ENCODE data around the gene MAN1A2. TPM values are rescaled to one million over a fixed set of nuclear protein-coding genes. Genes with fewer than 3 reads are reported as not detected.
"Not testable (repeated sequence)": the region's sequence is repeated elsewhere in the genome, so short reads cannot be mapped to it uniquely, and the experiment has no call there.

The MAN1A2 gene
- total and polyA plus RNA-seq, 9 donors = 14.6 to 33.6 (median 26.1) TPM

DNA sequence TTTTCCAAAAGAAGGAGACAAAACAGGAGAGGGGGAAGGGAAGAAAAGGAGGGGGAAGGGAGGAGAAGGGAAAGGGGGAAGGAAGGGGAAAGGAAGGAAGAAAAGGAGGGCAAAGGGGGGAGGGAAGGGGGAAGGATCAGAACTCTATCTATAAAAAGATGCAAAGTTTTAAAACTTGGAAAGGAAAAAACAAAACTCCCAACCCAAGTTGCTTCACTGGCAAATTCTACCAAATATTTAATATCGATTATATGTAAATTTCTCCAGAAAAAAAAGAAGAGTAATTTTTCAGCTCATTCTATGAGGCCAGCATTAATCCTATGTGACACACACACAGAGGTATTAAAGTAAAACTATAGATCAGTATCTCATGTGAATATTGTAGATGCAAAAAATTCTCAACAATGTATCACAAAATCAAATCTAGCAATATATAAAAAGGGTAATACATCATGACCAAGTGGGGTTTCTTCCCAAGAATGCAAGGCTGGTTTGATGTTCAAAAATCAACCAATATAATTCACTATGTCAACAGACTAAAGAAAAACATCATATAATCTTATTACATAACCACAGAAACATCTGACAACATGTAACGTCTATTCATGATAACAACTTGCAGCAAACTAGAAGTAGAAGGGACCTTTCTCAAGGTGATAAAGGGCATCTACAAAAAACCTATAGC, 57.9 kb downstream of the MAN1A2 start:
- DNase-seq = no peak
- no CpG with 5 or more reads among the region's 2 CpGs for WGBS (ENCODE audit: insufficient coverage)
- Histone ChIP-seq H3K27me3 (ENCODE audit: control insufficient read depth, insufficient read depth, low read length) (no peaks in the 10 kb centered on the region), H3K9me3 (replicated peaks; ENCODE audit: control insufficient read depth, low read depth, low read length) (peaks cover 26% of the 10 kb centered on the region), H3K4me3 (ENCODE audit: low read length) (no peak overlapping the region), H3K4me1 (ENCODE audit: control insufficient read depth, insufficient read depth, low read length) (no peaks in the 10 kb centered on the region), H3K36me3 (ENCODE audit: control insufficient read depth, insufficient read depth, low read length) (peaks cover 5% of the 10 kb centered on the region), H3K27ac (ENCODE audit: low read length) (no peak overlapping the region)

DNA sequence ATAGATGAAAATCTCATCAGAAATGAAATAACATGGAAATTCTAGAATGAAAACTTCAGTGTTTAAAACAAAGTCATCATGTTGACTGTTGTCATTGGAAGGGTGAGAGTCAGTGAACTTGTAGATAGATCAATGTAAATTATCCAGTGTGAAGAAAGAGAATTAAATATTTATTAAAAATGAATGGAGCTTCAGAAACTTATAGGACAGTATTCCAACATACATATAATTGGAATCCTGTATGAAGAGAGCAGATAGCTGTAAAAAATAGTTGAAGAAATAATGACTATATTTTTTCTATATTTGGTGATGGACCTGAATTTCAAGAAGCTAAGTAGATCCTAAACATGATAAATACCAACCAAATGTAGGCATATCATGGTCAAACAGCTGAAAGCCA, 60.0 kb downstream of the MAN1A2 start:
- Histone ChIP-seq H3K4me3 (ENCODE audit: low read length) (no peak overlapping the region), H3K4me1 (ENCODE audit: control insufficient read depth, insufficient read depth, low read length) (no peaks in the 10 kb centered on the region), H3K27me3 (ENCODE audit: control insufficient read depth, insufficient read depth, low read length) (no peaks in the 10 kb centered on the region), H3K36me3 (ENCODE audit: control insufficient read depth, insufficient read depth, low read length) (peaks cover 5% of the 10 kb centered on the region), H3K9me3 (replicated peaks; ENCODE audit: control insufficient read depth, low read depth, low read length) (peaks cover 26% of the 10 kb centered on the region), H3K27ac (ENCODE audit: low read length) (no peak overlapping the region)
- no peak for DNase-seq

DNA sequence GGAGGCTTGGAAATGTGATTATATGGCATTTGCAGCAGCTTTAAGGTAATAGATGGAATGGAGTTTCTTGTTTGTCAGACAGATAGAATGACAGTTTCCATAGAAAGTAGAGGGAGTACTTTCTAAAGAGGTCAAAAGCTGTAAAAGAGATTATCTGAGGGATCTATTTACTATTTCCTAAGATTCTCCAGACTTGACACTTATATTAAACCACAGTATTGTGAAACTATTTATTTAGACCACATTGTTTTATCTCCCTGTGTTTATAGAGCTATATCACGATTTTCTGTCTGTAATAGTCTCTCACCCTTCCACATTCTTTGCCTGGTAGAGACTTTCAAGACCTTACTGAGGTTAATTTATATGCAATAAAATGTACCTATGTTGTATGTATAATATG, 66.7 kb downstream of the MAN1A2 start:
- Histone ChIP-seq H3K4me3 (ENCODE audit: low read length) (no peak overlapping the region), H3K27me3 (ENCODE audit: control insufficient read depth, insufficient read depth, low read length) (no peaks in the 10 kb centered on the region), H3K9me3 (replicated peaks; ENCODE audit: control insufficient read depth, low read depth, low read length) (no peaks in the 10 kb centered on the region), H3K27ac (ENCODE audit: low read length) (no peak overlapping the region), H3K4me1 (ENCODE audit: control insufficient read depth, insufficient read depth, low read length) (no peaks in the 10 kb centered on the region), H3K36me3 (ENCODE audit: control insufficient read depth, insufficient read depth, low read length) (no peaks in the 10 kb centered on the region)
- DNase-seq = no peak
- no CpG with 5 or more reads among the region's 1 CpG for WGBS (ENCODE audit: insufficient coverage)

- Histone ChIP-seq H3K4me1 (ENCODE audit: control insufficient read depth, insufficient read depth, low read length) (no peaks in the 10 kb centered on the region), H3K27ac (ENCODE audit: low read length) (no peak overlapping the region), H3K9me3 (replicated peaks; ENCODE audit: control insufficient read depth, low read depth, low read length) (no peaks in the 10 kb centered on the region), H3K36me3 (ENCODE audit: control insufficient read depth, insufficient read depth, low read length) (no peaks in the 10 kb centered on the region), H3K27me3 (ENCODE audit: control insufficient read depth, insufficient read depth, low read length) (no peaks in the 10 kb centered on the region), H3K4me3 (ENCODE audit: low read length) (no peak overlapping the region)
- DNase-seq = no peak
- no CpG with 5 or more reads among the region's 1 CpG for WGBS (ENCODE audit: insufficient coverage)
Measured at GRCh38 chr1:117436513-117436912, 69.3 kb downstream of the MAN1A2 start.

DNA sequence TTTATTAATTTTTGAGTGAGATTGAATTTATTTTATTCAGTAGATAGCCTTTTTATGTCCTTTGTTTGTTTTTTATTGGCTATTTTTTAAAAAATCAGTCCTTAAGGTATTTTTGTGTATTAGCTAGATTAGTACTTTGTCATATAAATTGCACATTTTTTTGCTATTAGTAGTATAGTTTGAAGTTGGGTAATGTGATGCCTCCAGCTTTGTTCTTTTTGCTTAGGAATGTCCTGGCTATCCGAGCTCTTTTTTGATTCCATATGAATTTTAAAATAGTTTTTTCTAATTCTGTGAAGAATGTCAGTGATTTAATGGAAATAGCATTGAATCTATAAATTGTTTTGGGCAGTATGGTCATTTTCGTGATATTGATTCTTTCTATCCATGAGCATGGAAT, 80.4 kb downstream of the MAN1A2 start:
- H3K4me1 ChIP-seq (ENCODE audit: control insufficient read depth, insufficient read depth, low read length) = no peaks in the 10 kb centered on the region
- no peak overlapping the region for H3K27ac ChIP-seq (ENCODE audit: low read length)
- 100% methylated on average over 1 of the region's 2 CpGs for WGBS (ENCODE audit: insufficient coverage)
- H3K27me3 ChIP-seq (ENCODE audit: control insufficient read depth, insufficient read depth, low read length) = no peaks in the 10 kb centered on the region
- no peak for DNase-seq
- H3K36me3 ChIP-seq (ENCODE audit: control insufficient read depth, insufficient read depth, low read length) = peaks cover 12% of the 10 kb centered on the region
- no peak overlapping the region for H3K4me3 ChIP-seq (ENCODE audit: low read length)
- H3K9me3 ChIP-seq (replicated peaks; ENCODE audit: control insufficient read depth, low read depth, low read length) = peaks cover 2% of the 10 kb centered on the region

- Histone ChIP-seq H3K9me3 (replicated peaks; ENCODE audit: control insufficient read depth, low read depth, low read length) (peaks cover 2% of the 10 kb centered on the region), H3K27me3 (ENCODE audit: control insufficient read depth, insufficient read depth, low read length) (no peaks in the 10 kb centered on the region), H3K4me1 (ENCODE audit: control insufficient read depth, insufficient read depth, low read length) (no peaks in the 10 kb centered on the region), H3K36me3 (ENCODE audit: control insufficient read depth, insufficient read depth, low read length) (peaks cover 9% of the 10 kb centered on the region), H3K4me3 (ENCODE audit: low read length) (no peak overlapping the region), H3K27ac (ENCODE audit: low read length) (no peak overlapping the region)
- 97% methylated on average over 3 of the region's 3 CpGs for WGBS (ENCODE audit: insufficient coverage)
- no peak for DNase-seq
Measured at GRCh38 chr1:117452216-117452615, 85.0 kb downstream of the MAN1A2 start.

- WGBS (ENCODE audit: insufficient coverage) = no CpG with 5 or more reads among the region's 2 CpGs
- Histone ChIP-seq H3K4me1 (ENCODE audit: control insufficient read depth, insufficient read depth, low read length) (no peaks in the 10 kb centered on the region), H3K9me3 (replicated peaks; ENCODE audit: control insufficient read depth, low read depth, low read length) (peaks cover 2% of the 10 kb centered on the region), H3K36me3 (ENCODE audit: control insufficient read depth, insufficient read depth, low read length) (peaks cover 9% of the 10 kb centered on the region), H3K27ac (ENCODE audit: low read length) (no peak overlapping the region), H3K4me3 (ENCODE audit: low read length) (no peak overlapping the region), H3K27me3 (ENCODE audit: control insufficient read depth, insufficient read depth, low read length) (no peaks in the 10 kb centered on the region)
- DNase-seq = no peak
Measured at GRCh38 chr1:117453958-117454357, 86.7 kb downstream of the MAN1A2 start.

DNA sequence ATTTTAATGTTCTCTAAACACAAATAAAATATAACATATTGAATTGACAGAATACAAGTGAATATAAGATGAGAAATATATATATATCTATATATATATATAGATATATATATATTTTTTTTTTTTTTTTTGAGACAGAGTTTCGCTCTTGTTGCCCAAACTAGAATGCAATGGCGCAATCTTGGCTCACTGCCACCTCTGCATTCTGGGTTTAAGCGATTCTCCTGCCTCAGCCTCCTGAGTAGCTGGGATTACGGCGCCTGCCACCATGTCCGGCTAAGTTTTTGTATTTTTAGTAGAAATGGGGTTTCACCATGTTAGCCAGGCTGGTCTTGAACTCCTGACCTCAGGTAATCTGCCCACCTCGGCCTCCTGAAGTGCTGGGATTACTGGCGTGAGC, 91.2 kb downstream of the MAN1A2 start:
- H3K9me3 ChIP-seq (replicated peaks; ENCODE audit: control insufficient read depth, low read depth, low read length); DNase-seq; H3K27ac ChIP-seq (ENCODE audit: low read length); H3K4me3 ChIP-seq (ENCODE audit: low read length); H3K4me1 ChIP-seq (ENCODE audit: control insufficient read depth, insufficient read depth, low read length); H3K36me3 ChIP-seq (ENCODE audit: control insufficient read depth, insufficient read depth, low read length); H3K27me3 ChIP-seq (ENCODE audit: control insufficient read depth, insufficient read depth, low read length): not testable (repeated sequence)
- WGBS (ENCODE audit: insufficient coverage) = 100% methylated on average over 5 of the region's 8 CpGs

DNA sequence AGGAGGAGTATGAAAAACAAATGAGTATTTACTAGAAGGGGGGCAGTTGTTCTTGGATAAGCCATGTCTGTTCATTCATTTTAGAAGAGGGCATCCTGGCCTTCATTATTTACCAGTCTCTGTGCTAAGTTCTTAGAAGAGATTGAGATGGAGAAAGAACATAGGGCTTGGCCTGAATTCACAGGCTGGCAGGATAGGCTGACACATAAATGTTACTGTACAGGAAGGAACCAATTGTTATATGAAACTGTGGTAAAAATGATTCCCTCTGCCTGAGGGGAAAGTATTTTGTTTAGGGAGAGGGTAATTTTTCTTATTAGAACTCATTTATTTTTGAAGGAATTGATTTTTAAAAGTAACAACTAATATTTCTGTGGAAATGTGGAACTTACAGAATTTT, 99.5 kb downstream of the MAN1A2 start:
- H3K27ac ChIP-seq (ENCODE audit: low read length) = no peak overlapping the region
- H3K4me3 ChIP-seq (ENCODE audit: low read length) = no peak overlapping the region
- no peaks in the 10 kb centered on the region for H3K27me3 ChIP-seq (ENCODE audit: control insufficient read depth, insufficient read depth, low read length)
- H3K9me3 ChIP-seq (replicated peaks; ENCODE audit: control insufficient read depth, low read depth, low read length) = no peaks in the 10 kb centered on the region
- no peak for DNase-seq
- peaks cover 2% of the 10 kb centered on the region for H3K36me3 ChIP-seq (ENCODE audit: control insufficient read depth, insufficient read depth, low read length)
- no peaks in the 10 kb centered on the region for H3K4me1 ChIP-seq (ENCODE audit: control insufficient read depth, insufficient read depth, low read length)

DNA sequence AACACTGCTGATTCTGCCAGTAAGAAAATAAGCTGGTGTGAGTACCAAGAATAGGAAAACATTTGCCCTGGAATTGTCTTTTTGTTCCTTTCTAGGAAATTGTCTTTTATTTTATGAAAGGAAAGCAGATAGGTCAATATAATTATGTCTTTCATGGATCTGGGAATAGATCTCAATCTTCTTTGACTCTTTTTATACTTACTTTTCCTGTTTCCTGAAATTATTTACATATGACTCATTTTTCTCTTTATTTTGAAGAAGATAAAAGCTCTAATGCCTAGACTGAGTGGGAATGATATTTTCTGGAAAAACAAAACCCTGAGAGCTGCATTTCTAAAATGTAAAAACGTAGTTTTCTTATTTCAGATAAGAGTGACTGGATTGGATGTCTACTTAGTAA, 100.1 kb downstream of the MAN1A2 start:
- Histone ChIP-seq H3K9me3 (replicated peaks; ENCODE audit: control insufficient read depth, low read depth, low read length) (no peaks in the 10 kb centered on the region), H3K27me3 (ENCODE audit: control insufficient read depth, insufficient read depth, low read length) (no peaks in the 10 kb centered on the region), H3K27ac (ENCODE audit: low read length) (no peak overlapping the region), H3K4me3 (ENCODE audit: low read length) (no peak overlapping the region), H3K36me3 (ENCODE audit: control insufficient read depth, insufficient read depth, low read length) (peaks cover 2% of the 10 kb centered on the region), H3K4me1 (ENCODE audit: control insufficient read depth, insufficient read depth, low read length) (no peaks in the 10 kb centered on the region)
- no CpG with 5 or more reads among the region's 1 CpG for WGBS (ENCODE audit: insufficient coverage)
- DNase-seq = no peak

- Histone ChIP-seq H3K4me3 (ENCODE audit: low read length) (no peak overlapping the region), H3K4me1 (ENCODE audit: control insufficient read depth, insufficient read depth, low read length) (no peaks in the 10 kb centered on the region), H3K27me3 (ENCODE audit: control insufficient read depth, insufficient read depth, low read length) (no peaks in the 10 kb centered on the region), H3K27ac (ENCODE audit: low read length) (no peak overlapping the region), H3K36me3 (ENCODE audit: control insufficient read depth, insufficient read depth, low read length) (no peaks in the 10 kb centered on the region), H3K9me3 (replicated peaks; ENCODE audit: control insufficient read depth, low read depth, low read length) (no peaks in the 10 kb centered on the region)
- no peak for DNase-seq
Measured at GRCh38 chr1:117473063-117473462, 105.8 kb downstream of the MAN1A2 start.

Measured in muscle of leg (tissue), 11 donors.